ENCODE results near the gene CCDC40. TPM values are rescaled to one million over a fixed set of nuclear protein-coding genes. Genes with fewer than 3 reads are reported as not detected.

Gene CCDC40
- total RNA-seq, 6 experiments from 2014 or later = 1.7 to 3.1 (median 2.1) TPM

DNA sequence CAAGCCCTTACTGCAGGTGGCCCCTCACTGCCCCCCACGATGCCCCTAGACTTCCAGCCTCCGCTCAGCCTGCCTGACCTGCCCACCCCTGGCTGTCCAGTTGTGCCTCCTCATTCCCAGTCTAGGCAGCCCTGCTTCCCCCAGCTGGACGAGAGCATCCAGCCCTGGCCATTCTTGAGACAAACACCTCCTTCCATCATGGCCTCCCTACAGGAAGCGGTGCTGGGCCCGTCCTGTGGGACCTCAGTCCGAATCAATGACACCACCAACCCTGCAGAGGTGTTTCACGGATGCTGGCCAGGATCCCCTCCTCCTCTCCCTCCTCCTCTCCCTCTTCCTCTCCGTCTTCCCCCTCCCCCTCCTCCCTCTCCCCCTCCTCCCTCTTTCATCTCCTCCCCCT lies 28.3 kb downstream of the CCDC40 start:
- ATAC-seq = peak in 1 of 4 donors; percentile 2
- no peaks in the 10 kb centered on the region for H3K36me3 ChIP-seq
- intact Hi-C loops (cut with DNase I) = no loop called here
- TF ChIP-seq, protein P1, sequence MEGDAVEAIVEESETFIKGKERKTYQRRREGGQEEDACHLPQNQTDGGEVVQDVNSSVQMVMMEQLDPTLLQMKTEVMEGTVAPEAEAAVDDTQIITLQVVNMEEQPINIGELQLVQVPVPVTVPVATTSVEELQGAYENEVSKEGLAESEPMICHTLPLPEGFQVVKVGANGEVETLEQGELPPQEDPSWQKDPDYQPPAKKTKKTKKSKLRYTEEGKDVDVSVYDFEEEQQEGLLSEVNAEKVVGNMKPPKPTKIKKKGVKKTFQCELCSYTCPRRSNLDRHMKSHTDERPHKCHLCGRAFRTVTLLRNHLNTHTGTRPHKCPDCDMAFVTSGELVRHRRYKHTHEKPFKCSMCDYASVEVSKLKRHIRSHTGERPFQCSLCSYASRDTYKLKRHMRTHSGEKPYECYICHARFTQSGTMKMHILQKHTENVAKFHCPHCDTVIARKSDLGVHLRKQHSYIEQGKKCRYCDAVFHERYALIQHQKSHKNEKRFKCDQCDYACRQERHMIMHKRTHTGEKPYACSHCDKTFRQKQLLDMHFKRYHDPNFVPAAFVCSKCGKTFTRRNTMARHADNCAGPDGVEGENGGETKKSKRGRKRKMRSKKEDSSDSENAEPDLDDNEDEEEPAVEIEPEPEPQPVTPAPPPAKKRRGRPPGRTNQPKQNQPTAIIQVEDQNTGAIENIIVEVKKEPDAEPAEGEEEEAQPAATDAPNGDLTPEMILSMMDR (IDR thresholded peaks at IDR 0.05) = no peak
- no peak for TF ChIP-seq POLR2A (IDR thresholded peaks at IDR 0.05)
- no peak overlapping the region for H3K27ac ChIP-seq
- H3K4me1 ChIP-seq = peaks cover 0 to 5% (median 2%) of the 10 kb centered on the region in 4 donors
- DNase-seq = no peak
- WGBS (ENCODE audit: insufficient coverage, low coverage, low lambda C conversion rate, missing lambda C conversion rate) = 86% methylated on average over 5 of the region's 8 CpGs
- no peak overlapping the region for H3K4me3 ChIP-seq
- no peaks in the 10 kb centered on the region for H3K27me3 ChIP-seq
- no peaks in the 10 kb centered on the region for H3K9me3 ChIP-seq

DNA sequence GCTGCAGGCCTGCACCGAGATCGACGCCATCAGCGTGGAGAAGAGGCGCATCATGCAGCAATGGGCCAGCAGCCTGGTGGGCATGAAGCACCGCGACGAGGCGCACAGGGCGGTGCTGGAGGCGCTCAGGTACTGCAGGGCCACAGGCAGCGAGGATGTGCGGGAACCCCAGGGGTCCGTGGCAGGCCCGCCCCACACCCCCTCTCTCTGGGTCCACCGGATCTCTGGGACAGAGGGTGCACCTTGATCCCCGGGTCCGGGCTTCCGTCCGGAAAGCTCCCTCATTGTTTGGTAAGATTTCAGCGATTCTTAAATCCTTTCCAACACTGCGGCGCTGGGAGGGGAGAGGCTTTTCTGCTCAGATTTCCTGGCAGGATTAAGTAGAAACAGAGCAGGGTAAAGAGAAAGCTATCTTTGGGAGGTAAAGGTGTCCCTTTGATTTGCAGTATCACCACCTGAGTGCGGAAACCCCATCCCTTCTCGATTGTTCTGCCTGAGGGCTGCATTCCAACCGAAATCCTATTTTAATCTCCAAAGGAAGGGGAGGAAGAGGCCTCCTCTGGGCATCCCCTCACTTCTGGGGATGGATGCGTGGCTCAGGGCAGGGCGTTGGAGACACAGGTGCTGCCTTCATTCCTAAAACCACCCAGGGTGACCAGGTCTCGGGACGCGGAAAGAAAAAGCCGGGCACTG lies 29.2 kb downstream of the CCDC40 start:
- WGBS (ENCODE audit: insufficient coverage, low coverage, low lambda C conversion rate, missing lambda C conversion rate) = 83% methylated on average over 12 of the region's 32 CpGs

DNA sequence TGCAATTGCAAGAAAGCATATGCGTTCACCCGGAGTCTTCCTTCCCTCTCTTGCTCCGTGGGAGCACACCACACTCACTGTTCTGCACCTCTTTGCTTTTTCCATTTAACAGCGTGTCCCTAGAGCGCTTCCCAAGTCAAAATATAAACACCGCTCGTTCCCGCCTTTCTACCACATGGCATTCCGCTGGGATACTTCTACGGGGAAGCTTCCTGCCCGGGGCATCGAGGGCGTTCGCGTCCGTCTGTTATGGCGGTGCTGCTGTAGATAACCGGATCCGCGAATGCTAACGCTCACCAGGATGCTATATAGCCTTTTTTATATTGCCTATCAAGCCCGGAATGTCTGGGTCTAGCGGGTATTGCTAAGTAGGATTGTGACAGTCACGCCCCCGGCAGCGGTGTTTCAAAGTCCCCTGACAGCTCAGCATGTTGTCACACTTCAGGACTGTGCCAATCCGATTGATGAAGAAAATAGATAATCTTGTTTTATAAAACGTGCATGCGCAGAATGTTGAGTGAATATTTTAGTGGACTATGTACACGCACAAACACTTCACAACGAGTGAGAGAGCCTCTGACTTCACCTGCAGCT lies 31.0 kb downstream of the CCDC40 start:
- ATAC-seq = no peak
- 94% methylated on average over 25 of the region's 31 CpGs for WGBS (ENCODE audit: insufficient coverage, low coverage, low lambda C conversion rate, missing lambda C conversion rate)
- Histone ChIP-seq H3K9me3 (no peaks in the 10 kb centered on the region), H3K36me3 (no peaks in the 10 kb centered on the region), H3K4me1 (peaks cover 0 to 16% (median 2%) of the 10 kb centered on the region in 4 donors), H3K27me3 (no peaks in the 10 kb centered on the region), H3K27ac (no peak overlapping the region), H3K4me3 (no peak overlapping the region)
- intact Hi-C loops (cut with DNase I) = no loop called here
- no peak for DNase-seq
- TF ChIP-seq, protein P1 (IDR thresholded peaks at IDR 0.05) = no peak
- no peak for TF ChIP-seq POLR2A (IDR thresholded peaks at IDR 0.05)

More for the DNA sequence above, 29.2 kb downstream of the CCDC40 start:
- Histone ChIP-seq H3K4me3 (no peak overlapping the region), H3K4me1 (peaks cover 0 to 9% (median 2%) of the 10 kb centered on the region in 4 donors), H3K27ac (no peak overlapping the region), H3K27me3 (no peaks in the 10 kb centered on the region), H3K36me3 (no peaks in the 10 kb centered on the region), H3K9me3 (no peaks in the 10 kb centered on the region)
- TF ChIP-seq, protein P1 (IDR thresholded peaks at IDR 0.05) = no peak
- TF ChIP-seq POLR2A (IDR thresholded peaks at IDR 0.05) = no peak
- ATAC-seq = no peak
- no peak for DNase-seq
- intact Hi-C loops (cut with DNase I) = no loop called here

DNA sequence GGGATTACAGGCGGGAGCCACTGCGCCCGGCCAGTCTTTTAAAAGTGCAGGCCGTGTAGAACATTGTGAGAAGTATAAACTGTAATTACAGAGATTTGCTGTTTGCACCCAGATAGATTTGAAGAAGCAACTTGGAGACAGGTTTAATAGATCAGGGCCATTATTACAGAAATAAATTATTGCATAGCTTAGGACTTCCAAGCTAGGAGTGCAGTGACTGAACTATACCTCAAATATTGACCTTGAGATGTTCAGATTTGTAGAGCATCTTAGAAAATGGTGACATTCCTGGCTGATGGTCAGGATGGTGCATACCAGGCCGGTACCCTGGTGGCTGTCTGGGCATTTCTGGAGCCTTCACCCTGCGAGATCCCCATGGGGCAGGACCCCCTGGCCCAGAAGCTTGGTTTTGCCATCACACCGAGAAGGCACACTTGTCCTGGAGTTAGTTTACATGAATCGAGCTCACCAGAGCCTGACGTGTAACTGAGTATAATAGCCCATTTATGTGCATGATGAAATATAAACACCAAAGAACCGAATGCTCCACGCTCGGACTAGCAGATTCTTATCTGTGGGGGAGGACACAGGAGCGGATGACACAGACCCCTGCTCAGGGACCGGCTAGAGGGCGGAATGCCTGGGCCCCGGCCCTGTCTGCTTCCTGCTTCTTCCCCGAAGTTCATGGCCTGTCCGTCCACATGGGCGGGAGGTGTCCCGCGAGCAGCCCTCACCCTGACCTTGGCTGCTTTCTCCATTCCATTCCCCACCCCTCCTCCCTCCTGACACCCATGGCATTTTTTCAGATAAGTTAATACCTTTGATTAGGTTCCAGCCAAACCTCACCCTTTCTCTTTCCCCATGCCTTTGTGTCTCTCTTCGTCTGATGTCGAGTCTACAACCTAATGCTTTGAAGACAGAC lies 32.1 kb downstream of the CCDC40 start:
- 30% methylated on average over 17 of the region's 23 CpGs for WGBS (ENCODE audit: insufficient coverage, low coverage, low lambda C conversion rate, missing lambda C conversion rate)
- no peaks in the 10 kb centered on the region for H3K36me3 ChIP-seq
- no peaks in the 10 kb centered on the region for H3K9me3 ChIP-seq
- no peaks in the 10 kb centered on the region for H3K27me3 ChIP-seq
- DNase-seq (peak in 2 of 3 donors; percentile 65 to 73), ATAC-seq (peak; percentile 24 to 64 (median 58))
- H3K4me1 ChIP-seq = peaks cover 0 to 16% (median 2%) of the 10 kb centered on the region in 4 donors
- no peak for TF ChIP-seq POLR2A (IDR thresholded peaks at IDR 0.05)
- TF ChIP-seq, protein P1 (IDR thresholded peaks at IDR 0.05) = no peak
- intact Hi-C loops (cut with DNase I) = no loop called here
- peak overlapping the region in 2 of 3 donors; percentile 85 to 98 for H3K27ac ChIP-seq
- no peak overlapping the region for H3K4me3 ChIP-seq
